HuH-7 (cell line): ENCODE results near the gene PGAP1.
"Not testable (repeated sequence)": the region's sequence is repeated elsewhere in the genome, so short reads cannot be mapped to it uniquely, and the experiment has no call there.

Experiments
- DNase-seq: peaks from one replicate; pipeline ENCODE4 v3.0.0; 2011; ENCODE audit warnings: low spot score

PGAP1 gene

DNA sequence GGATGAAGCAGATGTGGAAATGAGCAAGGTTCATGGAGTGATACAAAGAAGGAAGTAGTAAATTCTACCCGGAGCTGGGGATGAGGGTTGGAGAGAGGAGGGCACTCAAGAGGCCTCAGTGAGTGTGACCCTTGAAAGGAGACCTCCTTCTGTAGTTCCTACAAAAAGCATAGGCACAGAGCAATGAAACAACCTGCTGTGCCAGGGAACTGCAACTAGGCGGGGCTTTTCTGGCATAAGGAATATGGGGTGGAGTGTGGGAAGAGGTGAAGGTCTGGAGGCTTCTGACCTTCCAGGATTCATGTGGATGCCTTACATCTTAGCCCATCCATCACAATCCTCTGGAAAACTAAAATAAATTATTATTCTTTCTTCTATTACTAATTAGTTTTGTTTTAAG is 25.5 kb upstream of the PGAP1 start:
- no peak for DNase-seq

DNA sequence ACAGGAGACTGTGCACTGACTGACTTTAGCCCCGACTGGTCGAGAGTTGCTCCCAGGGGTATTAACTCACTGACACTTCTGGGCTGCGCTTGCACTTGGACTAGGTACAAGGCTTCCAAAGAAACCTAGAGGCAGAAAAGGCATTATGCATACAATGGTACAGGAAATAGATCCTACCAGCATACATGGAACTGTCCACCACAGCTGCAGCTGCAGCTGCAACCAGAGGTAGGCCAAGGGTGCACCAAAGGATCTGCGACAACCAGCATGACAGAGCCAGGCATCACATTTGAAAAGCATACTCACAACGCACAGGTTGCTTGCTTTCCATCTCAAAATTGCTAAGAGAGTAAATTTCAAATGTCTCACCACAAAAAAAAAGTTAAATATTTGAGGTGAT is 22.6 kb upstream of the PGAP1 start:
- DNase-seq: no peak

DNA sequence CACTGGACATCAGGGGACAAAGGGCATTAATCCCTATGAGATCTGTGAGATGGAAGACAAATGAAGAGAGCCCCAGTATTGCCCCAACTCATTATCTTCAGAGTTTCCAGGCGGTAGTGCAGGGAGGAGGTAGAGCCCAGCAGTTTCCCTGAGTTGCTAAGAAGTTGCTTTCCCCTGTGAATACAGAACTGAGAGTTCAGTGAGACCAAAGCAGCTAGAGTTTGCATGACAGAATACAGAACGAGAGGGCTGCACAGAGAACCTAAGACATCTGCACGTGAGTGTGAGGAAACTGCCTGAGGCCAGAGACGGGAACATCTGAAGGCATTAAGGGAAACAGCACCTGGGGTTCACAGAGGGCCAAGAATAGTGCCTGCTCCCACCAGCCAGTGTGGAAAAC is 18.1 kb upstream of the PGAP1 start:
- DNase-seq: no peak

DNA sequence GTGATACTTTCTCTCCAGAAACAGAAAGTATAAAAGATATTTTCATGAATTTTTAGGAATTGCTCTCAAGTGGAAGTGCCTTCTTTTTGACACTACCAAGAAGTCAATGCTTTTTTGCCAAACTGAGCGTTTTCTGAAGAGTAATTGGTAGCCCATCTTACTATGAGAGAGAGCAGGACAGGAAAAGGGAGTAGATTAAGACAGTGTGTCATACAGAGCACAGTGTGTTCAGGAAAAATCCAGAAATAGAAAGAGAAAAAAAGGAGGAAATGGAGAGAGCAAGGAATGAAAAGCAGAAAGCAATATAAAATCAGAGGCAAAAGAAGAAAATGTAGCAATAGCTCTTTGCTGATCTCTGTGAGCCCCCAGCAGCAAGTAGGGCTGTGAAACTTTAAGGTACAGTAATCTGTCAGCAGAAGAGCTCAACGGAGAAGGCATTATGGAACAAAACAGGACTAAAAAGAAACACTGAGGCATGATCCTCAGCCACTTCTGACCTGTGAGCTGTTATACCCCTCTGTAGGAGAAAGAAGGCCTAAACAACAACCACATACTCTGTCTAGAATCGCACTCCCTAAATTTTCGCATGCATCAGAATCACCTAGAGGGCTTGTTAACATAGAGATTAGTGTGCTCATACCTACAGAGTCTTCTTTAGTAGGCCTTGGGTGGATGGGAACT is 15.0 kb upstream of the PGAP1 start:
- DNase-seq: no peak

DNA sequence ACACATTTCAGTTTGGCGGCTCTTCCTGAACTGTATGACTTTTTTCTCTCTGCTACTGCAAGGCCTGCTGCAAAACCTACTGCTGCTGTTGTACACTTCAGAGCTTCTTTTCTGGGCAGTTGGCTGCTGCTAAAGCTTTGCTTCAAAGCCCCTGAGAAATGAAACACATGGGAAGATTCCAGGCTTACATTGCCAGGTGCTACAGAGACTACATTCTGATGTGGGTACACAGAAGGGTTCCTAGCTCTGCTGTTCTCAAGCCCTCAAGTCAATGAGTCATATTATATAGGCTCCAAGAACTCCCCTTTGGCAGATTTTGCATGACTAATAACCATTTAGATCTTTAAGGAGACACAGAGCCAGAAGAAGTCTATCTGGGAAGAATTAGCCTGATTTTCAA is 12.9 kb upstream of the PGAP1 start:
- no peak for DNase-seq

DNA sequence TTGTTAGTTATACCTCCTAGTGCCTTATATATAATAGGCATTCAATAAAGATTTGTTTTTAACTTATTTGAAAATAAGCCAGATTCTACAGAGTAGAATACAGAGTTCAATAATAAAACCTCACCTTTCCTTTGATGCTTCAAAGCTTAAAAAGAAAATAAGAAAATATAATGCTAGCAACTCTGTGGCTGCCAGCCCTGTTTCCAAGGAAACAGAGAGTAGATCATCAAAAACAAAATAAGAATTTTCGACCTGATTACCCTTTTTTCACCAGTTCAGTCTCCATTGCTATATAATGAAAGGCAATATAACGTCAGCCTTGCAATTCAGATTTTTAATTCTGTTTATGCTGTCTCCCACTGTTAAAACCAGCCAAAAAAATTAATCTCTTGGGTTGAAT is 8.9 kb upstream of the PGAP1 start:
- no peak for DNase-seq

DNA sequence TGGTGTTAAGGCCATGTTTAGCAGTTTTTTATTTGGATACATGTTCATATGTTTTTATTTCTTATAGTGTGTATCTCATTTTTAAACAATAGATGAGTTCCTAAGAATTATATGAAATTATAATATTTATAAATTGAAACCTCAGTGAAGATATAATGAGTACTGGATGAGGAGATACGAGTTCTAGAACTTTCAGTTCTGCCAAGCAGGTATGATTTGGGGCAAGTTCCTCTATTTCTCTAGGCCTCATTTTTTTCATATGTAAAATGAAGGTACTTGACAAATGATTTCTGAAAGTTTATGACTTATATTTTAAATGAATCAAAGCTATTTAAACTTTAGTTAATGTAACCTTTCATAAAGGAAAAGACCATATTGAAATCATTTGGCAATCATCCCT is 8.2 kb upstream of the PGAP1 start:
- no peak for DNase-seq

DNA sequence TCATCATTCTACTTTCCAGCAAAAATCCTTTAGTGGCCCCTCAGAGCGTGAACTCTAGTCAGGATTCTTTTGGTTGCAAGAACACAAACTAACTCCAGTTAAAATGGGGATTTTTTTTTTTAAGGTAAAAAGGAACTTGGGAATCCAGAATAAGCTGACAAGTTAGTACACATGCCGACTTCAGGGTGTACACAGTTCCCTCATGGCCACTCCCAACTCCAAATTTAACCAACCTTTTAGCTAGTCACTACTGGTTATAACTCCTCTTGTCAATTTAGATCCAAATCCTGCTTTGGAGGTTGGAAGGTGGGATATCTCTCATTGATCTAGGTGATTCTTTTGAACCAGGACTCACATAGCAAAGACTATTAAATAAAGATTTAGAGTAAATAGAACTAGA is 5.0 kb upstream of the PGAP1 start:
- no peak for DNase-seq

DNA sequence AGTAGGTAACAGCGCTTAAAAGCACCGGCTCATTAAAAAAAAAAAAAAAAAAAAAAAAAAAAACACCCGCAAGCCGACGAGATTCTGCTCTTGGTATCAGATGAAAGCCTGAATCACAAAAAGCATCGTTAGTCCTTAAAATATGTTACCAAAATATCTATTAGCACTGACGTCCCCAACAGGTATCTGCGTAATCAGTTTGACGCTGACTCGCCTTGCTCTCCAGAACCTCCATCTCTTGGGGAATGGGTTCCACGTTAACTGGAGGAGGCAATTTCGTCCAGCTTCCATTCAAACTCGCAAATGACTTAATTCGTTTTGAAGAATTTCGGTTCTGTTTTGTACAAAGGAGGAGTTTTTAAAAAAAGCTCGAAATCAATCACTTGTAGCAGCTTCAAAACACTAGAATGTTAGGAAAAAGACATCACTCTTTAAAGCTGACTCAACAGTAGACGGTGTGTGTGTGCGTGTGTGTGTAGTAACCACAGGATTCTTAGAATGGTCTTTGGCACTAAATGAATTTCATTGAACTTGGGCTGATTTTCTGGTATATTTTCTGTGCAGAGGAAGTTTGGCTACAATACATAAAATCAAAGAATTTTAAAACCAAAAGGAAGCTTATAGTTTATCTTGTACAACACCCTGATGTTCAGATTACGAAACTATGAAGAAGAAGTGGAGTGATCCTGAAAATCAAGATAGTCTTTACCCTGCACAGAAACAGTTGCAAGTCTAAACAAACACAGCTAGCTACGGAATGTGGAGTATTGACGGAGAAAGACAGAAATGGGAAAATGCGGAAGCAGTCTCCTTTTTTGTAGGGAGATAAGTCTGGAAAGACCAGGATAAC is 1.1 kb upstream of the PGAP1 start:
- peak; percentile 11 for DNase-seq

DNA sequence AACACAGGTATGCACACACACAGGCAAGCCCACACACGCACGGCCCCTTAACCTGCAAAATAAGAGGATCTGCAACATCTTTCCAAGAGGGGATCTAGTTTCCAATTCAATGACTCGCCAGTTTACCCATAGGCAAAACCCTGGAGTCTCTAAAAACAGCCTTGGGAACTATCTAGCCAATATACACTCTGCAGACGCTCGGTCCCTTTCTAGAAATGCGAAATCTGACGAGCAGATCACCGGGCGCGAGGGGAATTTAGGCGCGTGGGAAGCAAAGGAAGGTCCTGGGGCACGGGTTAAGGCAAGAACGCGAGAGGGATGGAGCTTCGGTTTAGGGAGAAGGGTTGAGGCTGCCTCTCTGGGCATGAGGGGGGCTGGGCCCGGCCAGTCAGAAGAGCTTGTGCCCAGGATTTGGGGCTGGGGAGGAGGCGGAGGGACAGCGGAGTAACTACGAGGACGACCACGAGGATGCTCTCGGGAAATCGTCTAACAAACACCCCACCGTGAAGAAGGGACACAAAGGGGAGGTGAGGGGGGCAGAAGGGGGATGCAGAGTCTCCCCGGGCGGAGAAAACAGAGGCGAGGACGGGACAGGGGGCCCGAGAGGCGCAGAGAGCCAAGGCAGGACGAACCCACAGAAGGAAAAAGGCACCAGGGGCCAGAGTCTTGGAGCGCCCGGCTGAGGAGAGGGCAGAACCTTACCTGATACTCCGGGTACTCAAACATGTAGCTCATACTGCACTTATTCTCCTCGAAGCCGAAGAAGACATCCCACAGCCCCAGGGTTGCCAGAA is 542 bp downstream of the PGAP1 start:
- DNase-seq: peak; percentile 17

DNA sequence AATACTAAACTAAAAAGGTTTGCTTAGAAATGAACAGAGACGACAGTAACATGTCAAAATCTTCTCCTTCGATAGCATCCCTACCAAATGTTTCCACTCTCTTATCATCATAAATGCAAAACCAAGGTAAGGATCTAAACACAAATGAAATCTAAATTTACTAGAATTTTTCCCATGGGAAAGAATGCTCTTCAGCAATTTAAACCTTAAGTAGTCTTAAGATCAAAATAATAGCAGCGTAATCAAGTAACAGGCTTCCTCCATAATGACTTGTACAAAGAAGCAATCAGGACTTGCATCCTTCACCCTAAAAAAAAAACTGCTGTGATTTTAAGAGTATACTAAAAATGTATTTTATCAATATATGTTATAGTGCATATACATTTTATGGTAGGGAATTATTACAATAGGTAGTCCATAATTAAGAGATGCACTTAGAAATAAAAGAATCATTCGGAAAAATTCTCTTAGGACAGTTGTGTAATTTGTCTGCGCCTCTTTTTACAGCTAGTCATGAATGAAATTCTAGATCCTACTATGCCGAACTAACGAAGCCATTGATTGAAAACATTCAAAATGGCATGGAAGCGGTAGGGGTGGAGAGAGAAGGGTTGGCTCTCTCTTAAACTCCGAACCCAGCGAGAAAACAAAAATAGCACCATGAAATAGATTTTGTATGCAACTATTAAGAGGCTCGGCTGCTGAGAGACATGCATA is 1.3 kb downstream of the PGAP1 start:
- DNase-seq: peak; percentile 5

DNA sequence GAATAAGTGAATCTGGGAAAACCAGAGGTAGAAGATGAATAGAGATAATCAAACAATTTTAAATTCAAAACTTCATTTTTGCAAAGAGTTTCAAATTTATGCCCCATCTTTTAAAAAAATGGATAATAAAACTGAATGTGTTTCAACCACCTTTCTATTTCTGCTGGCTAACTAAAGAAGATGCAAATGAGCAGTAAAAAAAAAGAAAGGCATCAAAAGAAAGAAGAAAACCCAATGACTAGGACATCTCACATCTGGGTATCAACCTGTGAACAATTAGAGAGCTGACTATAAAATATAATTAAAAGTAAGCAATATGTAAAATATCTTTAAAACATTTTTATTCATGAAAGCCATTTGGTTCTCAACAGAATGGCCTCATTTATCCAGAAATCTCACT is 2.5 kb downstream of the PGAP1 start:
- no peak for DNase-seq

DNA sequence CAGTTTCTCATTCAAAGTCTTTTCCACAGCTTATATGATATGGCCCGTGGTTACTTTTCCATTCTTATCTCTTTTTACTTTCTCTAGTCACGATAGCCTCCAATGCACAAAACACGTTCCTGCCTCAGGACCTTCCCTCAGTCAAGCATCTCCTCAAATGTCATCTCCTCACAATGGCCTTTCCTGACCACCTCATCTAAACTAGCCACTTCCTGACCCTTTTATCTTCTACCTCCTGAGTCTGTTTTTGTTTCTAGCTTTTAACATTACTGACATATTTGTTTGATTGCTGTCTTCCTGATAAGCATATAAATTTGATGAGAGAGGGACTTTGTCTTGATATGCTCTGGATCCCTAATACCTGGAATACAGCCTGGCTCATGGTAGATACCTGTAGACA is 7.6 kb downstream of the PGAP1 start:
- no peak for DNase-seq

DNA sequence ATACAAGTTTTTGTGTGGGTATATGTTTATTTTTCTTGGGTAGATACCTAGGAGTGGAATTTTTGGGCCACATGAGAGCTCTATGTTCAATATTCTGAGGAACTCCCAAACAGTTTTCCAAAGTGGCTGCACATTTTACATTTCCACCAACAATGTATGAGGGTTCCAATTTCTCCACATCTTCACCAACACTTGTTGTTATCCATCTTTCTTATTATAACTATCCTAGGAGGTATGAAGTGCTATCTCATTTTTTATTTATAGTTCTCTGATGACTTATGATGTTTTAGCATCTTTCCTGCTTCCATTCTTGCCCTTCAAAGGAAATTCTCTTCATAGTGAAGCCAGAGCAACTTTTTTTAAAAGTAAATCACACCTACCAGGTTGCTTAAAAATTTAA is 8.7 kb downstream of the PGAP1 start:
- DNase-seq: no peak

DNA sequence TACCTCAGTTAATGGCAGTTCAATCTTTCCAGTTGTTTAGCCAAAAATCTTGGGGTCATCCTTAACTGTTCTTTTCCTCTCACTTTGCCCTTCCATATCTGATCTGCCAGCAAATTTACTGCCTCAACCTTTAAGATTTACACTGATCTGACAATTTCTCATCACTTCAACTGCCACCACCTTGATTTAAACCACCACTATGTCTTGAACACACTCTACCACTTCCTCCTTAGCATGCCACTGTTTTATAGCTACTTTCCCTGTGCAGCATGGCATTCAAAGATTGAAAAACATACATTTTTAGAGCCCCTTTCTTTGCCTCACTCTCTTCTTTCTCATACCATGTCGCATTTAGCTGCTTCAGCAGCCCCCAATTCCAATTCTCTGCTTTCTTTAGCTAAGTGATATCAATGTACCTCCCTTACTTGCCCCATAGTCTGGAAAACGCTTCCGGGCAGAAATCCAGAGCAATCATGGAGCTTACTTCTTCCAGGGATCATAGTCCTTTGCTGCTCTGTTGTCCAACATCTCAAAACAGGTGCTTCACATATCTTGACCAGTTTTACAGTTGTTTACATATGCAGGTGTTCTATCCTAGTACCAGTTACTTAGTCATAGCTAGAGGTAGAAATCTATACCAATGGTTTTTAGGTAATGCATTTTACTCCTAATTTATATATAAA is 10.9 kb downstream of the PGAP1 start:
- DNase-seq: no peak

DNA sequence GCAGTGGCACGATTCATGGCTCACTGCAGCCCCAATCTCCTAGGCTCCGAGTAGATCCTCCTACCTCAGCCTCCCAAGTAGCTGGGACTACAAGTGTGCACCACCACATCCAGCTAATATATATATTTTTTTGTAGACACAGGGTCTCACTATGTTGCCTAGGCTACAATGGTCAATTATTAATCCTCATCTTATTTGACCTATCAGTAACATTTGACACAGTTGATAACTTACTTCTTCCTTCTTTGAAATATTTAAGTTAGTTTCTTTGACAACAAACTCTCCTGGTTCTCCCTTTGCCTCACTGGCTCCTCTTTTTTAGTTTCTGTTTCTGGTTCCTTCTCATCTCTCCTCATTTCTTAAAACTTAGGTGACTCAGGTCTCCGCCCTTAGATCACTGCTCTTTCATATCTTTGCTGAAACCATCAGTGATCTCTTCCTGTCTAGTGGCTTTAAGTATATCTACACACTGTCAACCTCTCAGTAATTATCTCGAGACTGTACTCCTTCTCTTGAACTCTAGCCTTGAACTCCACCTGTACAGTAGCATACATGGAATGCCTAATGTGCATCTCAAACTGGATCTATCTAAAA is 11.5 kb downstream of the PGAP1 start:
- DNase-seq: no peak

DNA sequence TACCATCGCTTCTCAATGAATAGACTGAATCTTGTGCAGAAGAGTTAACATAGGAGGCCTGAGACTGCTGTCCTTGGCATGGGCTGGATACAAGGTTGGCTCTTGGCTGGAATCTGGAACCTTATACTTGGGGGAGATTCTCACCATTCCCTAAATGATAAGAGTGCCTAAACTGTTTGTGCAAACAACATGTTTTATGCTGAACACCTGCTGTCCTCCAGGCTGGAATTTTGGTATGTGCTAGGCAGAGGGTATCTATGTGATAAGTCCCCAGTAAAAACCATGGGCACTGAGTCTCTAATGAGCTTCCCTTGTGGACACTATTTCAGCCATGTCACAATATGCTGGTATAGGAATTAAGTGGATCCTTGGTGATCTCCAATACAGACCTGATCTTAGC is 12.8 kb downstream of the PGAP1 start:
- DNase-seq: no peak

DNA sequence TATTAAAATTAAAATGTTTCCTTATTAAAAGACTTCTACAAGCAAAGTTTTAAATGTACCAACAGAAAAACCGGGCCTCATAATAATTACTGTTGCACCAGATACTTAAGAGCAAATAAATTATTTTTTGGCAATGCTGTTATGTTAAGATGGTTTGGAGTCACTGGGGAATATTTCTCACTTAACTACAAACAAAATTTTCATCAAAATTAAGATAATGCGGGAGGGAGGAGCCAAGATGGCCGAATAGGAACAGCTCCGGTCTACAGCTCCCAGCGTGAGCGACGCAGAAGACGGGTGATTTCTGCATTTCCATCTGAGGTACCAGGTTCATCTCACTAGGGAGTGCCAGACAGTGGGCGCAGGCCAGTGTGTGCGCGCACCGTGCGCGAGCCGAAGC is 21.1 kb downstream of the PGAP1 start:
- not testable (repeated sequence) for DNase-seq

DNA sequence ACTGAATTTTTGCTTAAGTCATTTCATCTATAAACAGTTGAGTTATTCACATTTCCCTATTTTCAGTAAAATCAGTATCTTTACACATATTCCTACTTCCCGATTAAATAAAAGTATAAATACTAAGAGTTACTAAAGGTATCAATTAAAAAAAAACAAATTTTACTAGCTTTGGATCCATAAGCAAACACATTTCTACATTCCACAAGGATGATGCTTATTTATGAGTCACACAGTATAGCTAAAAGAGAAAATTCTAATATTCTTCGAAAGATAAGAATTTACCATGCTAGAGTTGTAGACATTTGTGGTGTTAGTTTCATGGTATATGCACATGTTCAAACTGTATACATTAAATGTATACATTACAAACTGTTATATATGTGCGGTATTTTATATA is 23.7 kb downstream of the PGAP1 start:
- DNase-seq: no peak

DNA sequence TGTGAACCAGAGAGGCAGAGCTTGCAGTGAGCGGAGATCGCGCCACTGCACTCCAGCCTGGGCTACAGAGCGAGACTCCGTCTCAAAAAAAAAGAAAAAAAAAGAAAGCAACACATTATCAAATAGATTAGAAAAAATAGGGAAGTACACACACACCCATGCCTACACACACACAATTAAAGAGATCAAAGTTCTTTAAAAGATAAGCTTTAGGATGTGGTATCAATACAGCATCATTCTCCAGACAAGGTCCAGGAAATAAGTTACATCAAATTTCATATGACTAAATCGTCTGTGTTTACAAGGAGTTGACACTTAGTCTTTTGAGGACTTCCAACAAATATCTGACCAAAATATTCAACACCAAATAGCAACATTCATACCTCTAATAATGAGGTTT is 25.7 kb downstream of the PGAP1 start:
- DNase-seq: no peak

DNA sequence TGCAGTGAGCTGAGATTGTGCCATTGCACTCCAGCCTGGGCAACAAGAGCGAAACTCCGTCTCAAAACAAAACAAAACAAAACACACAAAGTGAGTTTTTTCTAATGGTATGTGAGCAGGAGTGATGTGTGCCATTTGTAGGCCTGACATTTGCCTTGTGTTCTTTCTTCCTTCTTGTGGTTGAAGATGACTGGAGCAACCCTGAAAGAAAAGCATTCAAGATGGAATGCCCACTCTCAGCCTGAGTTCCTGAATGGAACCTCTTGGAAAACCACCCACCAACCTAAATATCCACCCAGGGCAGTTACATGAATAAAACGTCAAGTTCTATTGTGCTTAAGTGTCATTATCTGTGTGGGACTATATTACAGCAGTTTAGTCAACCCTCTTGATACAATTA is 26.5 kb downstream of the PGAP1 start:
- DNase-seq: no peak
